ENCODE data around the gene ARHGAP25. TPM values are rescaled to one million over a fixed set of nuclear protein-coding genes. Genes with fewer than 3 reads are reported as not detected.

Gene ARHGAP25
- total RNA-seq, 3 donors from 2014 or later, result 3.1 to 8.8 (median 8.2) TPM

GRCh38 chr2:68710336-68710735 lies 24.3 kb upstream of the ARHGAP25 start:
- ATAC-seq (no peak), DNase-seq (no peak)
- Histone ChIP-seq H3K4me3 (no peak overlapping the region), H3K9me3 (no peaks in the 10 kb centered on the region), H3K4me1 (ENCODE audit: low read depth) (peaks cover 3% of the 10 kb centered on the region), H3K36me3 (ENCODE audit: low read depth) (no peaks in the 10 kb centered on the region)
- intact Hi-C loops (cut with DNase I, micrococcal nuclease), result no loop called here
- TF ChIP-seq CTCF (IDR thresholded peaks at IDR 0.05), result no peak

- intact Hi-C loops (cut with DNase I, micrococcal nuclease), result loop anchor here in 1 of 2 donors (1.0 kb wide), 1 partner anchor 215 kb away; no protein-coding TSS in a partner anchor
- no peaks in the 10 kb centered on the region for H3K36me3 ChIP-seq (ENCODE audit: low read depth)
- peaks cover 3% of the 10 kb centered on the region for H3K4me1 ChIP-seq (ENCODE audit: low read depth)
- no peak for TF ChIP-seq CTCF (IDR thresholded peaks at IDR 0.05)
- H3K4me3 ChIP-seq, result no peak overlapping the region
- no peaks in the 10 kb centered on the region for H3K9me3 ChIP-seq
- no peak for DNase-seq
- no peak for ATAC-seq
Observed at GRCh38 chr2:68710756-68711155, 23.9 kb upstream of the ARHGAP25 start.

GRCh38 chr2:68714866-68715265 lies 19.7 kb upstream of the ARHGAP25 start:
- no peaks in the 10 kb centered on the region for H3K9me3 ChIP-seq
- DNase-seq (peak; percentile 53 to 77 (median 62)), ATAC-seq (peak; percentile 92)
- intact Hi-C loops (cut with DNase I, micrococcal nuclease), result no loop called here
- no peak overlapping the region for H3K4me3 ChIP-seq
- H3K36me3 ChIP-seq (ENCODE audit: low read depth), result no peaks in the 10 kb centered on the region
- H3K4me1 ChIP-seq (ENCODE audit: low read depth), result no peaks in the 10 kb centered on the region
- no peak for TF ChIP-seq CTCF (IDR thresholded peaks at IDR 0.05)

GRCh38 chr2:68715353-68716041 lies 19.1 kb upstream of the ARHGAP25 start:
- intact Hi-C loops (cut with DNase I, micrococcal nuclease), result no loop called here
- H3K4me1 ChIP-seq (ENCODE audit: low read depth), result no peaks in the 10 kb centered on the region
- TF ChIP-seq CTCF (IDR thresholded peaks at IDR 0.05), result peak; percentile 54
- peak; percentile 64 to 78 (median 64) for DNase-seq
- H3K4me3 ChIP-seq, result no peak overlapping the region
- no peaks in the 10 kb centered on the region for H3K36me3 ChIP-seq (ENCODE audit: low read depth)
- H3K9me3 ChIP-seq, result no peaks in the 10 kb centered on the region
- peak; percentile 91 for ATAC-seq

- Histone ChIP-seq H3K4me1 (ENCODE audit: low read depth) (peaks cover 5% of the 10 kb centered on the region), H3K4me3 (no peak overlapping the region), H3K9me3 (no peaks in the 10 kb centered on the region), H3K36me3 (ENCODE audit: low read depth) (no peaks in the 10 kb centered on the region)
- intact Hi-C loops (cut with DNase I, micrococcal nuclease), result no loop called here
- ATAC-seq (no peak), DNase-seq (no peak)
- no peak for TF ChIP-seq CTCF (IDR thresholded peaks at IDR 0.05)
Observed at GRCh38 chr2:68716604-68717304, 17.9 kb upstream of the ARHGAP25 start.

Data from mucosa of descending colon (tissue), 3 donors.